Fibroblast of the aortic adventitia (primary cell): ENCODE data around the gene CEP76. TPM values are rescaled to one million over a fixed set of nuclear protein-coding genes. Genes with fewer than 3 reads are reported as not detected.

Source experiments
- DNase-seq: peaks from one replicate; pipeline ENCODE4 v3.0.0-alpha.2; 2010; ENCODE audit warnings: low read depth
- H3K4me3 ChIP-seq: 2 replicates; pipeline ENCODE4 v1.5.1; 2011; ENCODE audit warnings: low read depth, mild to moderate bottlenecking, control low read depth, low read length, moderate library complexity
- total RNA-seq: library from RNA; depleted of rRNA; stranded (reverse); fragments of >200 nt; gene quantifications from 2 replicates; pipeline ENCODE4 v1.2.3, GENCODE V29; 2012; ENCODE audit warnings: low replicate concordance
- TF ChIP-seq, protein P1 (sequence below): IDR thresholded peaks from 2 replicates; pipeline ENCODE4 v1.5.1; 2011; ENCODE audit warnings: mild to moderate bottlenecking, low read length, control low read depth, inconsistent platforms; ENCODE audit not compliant: insufficient read depth

The CEP76 gene, protein sequence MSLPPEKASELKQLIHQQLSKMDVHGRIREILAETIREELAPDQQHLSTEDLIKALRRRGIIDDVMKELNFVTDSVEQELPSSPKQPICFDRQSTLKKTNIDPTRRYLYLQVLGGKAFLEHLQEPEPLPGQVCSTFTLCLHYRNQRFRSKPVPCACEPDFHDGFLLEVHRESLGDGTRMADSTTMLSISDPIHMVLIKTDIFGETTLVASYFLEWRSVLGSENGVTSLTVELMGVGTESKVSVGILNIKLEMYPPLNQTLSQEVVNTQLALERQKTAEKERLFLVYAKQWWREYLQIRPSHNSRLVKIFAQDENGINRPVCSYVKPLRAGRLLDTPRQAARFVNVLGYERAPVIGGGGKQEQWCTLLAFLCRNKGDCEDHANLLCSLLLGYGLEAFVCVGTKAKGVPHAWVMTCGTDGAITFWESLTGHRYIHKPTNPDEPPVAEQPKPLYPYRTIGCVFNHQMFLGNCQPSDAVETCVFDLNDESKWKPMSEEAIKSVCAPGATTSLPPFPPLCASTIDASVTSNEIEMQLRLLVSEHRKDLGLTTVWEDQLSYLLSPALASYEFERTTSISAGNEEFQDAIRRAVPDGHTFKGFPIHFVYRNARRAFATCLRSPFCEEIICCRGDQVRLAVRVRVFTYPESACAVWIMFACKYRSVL
- total RNA-seq: 10.3 and 36.3 TPM in 2 replicates

DNA sequence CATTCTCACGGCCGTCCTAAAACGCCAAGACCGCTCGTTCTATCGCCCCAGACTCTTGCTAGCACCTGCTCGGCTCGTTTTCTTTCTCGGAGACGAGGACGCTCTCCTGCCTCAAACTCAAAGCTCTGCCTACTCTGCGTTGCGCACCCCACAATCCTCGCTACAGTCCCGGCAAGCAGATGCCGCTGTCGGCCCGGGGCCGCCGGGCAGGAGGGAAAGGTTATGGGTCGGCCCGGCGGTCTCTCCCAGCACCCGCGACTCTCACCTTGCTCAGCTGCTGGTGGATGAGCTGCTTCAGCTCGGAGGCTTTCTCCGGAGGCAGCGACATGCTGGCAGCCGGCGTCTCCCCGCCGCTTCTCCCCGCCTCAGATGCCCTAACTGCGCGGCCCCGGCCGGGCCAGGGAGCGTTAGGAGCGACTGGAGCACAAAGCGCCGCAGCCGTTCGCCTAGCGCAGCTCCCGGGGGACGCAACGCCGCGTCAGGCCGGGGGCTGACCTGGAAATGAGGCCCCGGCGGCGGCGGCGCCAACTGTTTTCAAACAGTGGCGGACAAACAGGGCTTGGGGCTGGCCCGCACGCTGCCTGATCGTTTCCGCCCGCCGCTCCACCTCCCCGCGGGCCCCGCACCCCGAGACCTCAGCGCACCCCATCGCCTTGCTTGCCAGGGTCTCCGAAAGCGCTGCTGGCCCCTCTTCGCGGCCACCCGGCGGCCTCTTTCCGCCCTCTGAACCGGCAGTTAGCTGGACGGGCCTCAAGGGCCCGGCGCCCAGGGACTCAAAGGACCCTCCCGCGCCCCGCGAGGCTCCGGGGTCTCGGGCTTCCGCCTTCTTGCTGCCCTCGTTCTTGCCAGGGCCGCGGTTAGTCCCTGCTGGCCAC is at the start of gene CEP76, which contains the start of gene PSMG2:
Gene CEP76 (minus strand): TSS at position 503 of the 875 bp plus-strand sequence. CDS start 175 bp downstream, at position 328.
Gene PSMG2 (plus strand): TSS at position 822 of the 875 bp plus-strand sequence. CDS start 66 bp downstream, outside the sequence.
- peak within 1 kb of the TSS; percentile 89 for H3K4me3 ChIP-seq
- peak; percentile 88 for DNase-seq
- TF ChIP-seq, protein P1, sequence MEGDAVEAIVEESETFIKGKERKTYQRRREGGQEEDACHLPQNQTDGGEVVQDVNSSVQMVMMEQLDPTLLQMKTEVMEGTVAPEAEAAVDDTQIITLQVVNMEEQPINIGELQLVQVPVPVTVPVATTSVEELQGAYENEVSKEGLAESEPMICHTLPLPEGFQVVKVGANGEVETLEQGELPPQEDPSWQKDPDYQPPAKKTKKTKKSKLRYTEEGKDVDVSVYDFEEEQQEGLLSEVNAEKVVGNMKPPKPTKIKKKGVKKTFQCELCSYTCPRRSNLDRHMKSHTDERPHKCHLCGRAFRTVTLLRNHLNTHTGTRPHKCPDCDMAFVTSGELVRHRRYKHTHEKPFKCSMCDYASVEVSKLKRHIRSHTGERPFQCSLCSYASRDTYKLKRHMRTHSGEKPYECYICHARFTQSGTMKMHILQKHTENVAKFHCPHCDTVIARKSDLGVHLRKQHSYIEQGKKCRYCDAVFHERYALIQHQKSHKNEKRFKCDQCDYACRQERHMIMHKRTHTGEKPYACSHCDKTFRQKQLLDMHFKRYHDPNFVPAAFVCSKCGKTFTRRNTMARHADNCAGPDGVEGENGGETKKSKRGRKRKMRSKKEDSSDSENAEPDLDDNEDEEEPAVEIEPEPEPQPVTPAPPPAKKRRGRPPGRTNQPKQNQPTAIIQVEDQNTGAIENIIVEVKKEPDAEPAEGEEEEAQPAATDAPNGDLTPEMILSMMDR: no peak

DNA sequence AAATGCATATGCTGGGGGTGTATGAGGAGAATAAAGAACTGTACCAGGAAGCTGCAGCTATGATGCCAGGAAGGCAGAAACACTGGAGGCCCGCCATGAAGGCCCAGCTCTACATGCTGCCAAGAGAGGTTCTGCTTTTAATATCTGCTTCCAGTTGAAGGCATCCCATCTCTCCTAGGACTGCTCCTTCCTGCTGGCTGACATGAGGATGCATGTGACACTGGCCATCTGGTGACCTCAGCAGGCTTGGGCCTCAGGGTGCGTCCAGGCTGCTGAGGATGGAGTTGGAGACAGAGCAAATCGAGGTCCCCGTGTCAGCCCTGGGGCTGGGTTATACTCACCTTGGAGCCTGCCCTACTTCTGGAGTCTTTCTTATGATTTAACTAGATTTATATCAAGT is 49.4 kb upstream of the CEP76 start:
- H3K4me3 ChIP-seq: no peak overlapping the region
- TF ChIP-seq, protein P1: no peak
- no peak for DNase-seq

DNA sequence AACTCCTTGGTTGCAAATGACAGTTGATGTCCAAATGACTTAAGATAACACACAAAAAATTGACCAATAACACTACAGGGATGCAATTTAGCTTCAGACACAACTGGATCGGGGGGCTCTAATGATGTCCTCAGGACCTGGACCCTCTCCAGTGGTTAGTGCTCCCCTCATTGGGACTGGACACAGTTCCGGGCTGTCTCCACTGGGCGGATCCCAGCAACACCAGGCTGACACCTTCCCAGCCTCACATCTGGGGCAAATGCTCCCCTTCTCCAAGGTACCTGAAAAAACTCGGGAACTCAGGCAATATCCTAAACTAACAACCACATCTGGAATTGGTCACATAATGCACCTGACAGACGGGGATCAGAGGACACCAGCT is 49.0 kb upstream of the CEP76 start:
- DNase-seq: no peak
- TF ChIP-seq, protein P1: no peak
- H3K4me3 ChIP-seq: no peak overlapping the region

DNA sequence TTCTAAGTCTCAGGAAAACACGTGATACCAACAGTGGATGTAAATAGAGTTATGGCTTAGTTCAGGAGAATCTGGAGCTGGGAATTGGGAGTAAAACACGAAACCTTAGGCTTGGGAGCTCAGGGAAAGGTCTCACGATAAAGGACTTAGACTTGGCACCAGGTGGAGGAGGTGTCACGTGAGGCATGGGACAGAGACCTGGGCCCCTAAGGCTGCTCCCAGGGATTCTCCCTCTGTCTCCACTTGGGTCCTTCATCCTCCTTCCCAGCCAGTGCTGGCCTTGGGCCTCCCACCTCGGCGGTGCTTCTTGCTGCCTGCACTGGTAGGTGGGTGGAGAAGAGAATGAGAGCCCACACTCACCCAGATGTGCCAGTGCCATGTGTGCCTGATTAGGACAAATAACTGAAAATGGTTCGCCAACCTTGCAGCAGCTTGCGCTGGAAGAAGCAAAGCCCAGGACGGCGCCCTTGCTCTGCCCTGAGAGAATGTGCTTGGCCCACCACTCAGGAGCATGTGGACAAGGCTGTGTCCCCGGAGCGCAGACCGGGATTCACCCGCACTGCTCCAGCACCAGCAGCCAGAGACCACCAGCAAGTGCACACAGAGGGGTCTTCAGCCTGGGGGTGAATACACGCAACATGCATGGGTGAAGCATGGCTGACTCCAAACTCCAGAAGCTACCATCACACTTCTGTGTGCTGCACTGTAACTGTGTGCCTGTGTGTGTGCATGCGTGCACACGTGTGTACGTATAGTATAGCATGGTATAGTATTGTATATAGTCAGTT is 48.4 kb upstream of the CEP76 start:
- TF ChIP-seq, protein P1: no peak
- DNase-seq: no peak
- H3K4me3 ChIP-seq: no peak overlapping the region

DNA sequence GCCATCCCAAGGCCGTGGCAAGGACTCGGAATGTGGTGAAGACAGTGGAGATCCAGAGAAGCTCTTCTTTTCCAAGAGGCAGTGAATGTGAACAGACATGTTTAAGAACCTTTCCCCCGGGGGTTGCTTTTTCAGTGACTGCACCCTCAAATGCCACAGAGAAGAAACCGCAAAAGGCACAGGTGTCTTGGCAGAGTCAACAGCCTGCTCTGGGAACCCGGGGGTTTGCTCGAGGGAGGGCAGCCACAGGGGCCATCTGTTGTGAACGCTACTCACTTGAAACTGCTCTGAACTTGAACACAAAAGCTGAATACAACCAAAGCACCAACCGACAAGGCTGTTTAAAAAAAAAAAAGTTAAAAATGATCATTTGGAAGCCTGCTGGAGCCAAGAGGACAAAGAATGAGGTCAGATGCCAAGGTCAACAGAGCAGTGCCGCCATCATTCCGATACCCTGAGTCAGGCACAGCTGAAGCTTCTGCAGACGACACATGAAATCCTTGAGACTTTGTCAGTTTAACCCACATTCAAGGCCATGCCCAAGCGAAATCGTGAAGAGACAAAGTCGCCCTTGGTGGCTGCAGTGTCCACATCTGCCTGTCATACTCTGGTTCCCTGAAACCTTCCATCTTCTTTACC is 47.7 kb upstream of the CEP76 start:
- TF ChIP-seq, protein P1: no peak
- H3K4me3 ChIP-seq: no peak overlapping the region
- DNase-seq: peak; percentile 51
